Activated T-cell treated with anti-CD3 and anti-CD28 coated beads for 1 hour (primary cell): ENCODE data around the gene LIMS1.

Experiments
- DNase-seq: peaks from one replicate; pipeline ENCODE4 v3.0.0-alpha.2; 2020; ENCODE audit warnings: low read depth

LIMS1 gene

GRCh38 chr2:108615480-108616090 lies 81.3 kb downstream of the LIMS1 start:
- DNase-seq, result no peak

GRCh38 chr2:108616318-108616717 lies 82.0 kb downstream of the LIMS1 start:
- no peak for DNase-seq

- DNase-seq, result no peak
These were observed 82.5 kb downstream of the LIMS1 start for GRCh38 chr2:108616751-108617161.

- no peak for DNase-seq
These were observed 83.3 kb downstream of the LIMS1 start for GRCh38 chr2:108617617-108618016.

GRCh38 chr2:108619925-108620620 lies 85.8 kb downstream of the LIMS1 start:
- DNase-seq, result no peak

- no peak for DNase-seq
These were observed 86.4 kb downstream of the LIMS1 start for GRCh38 chr2:108620656-108621055.

GRCh38 chr2:108621087-108621559 lies 86.9 kb downstream of the LIMS1 start:
- peak; percentile 56 for DNase-seq

GRCh38 chr2:108621687-108622681 lies 87.7 kb downstream of the LIMS1 start:
- no peak for DNase-seq

- DNase-seq, result no peak
These were observed 89.3 kb downstream of the LIMS1 start for GRCh38 chr2:108623616-108624015.

- no peak for DNase-seq
These were observed 91.0 kb downstream of the LIMS1 start for GRCh38 chr2:108625186-108625827.

GRCh38 chr2:108625828-108626195 lies 91.5 kb downstream of the LIMS1 start:
- no peak for DNase-seq

GRCh38 chr2:108626995-108627394 lies 92.7 kb downstream of the LIMS1 start:
- DNase-seq, result no peak

- no peak for DNase-seq
These were observed 93.8 kb downstream of the LIMS1 start for GRCh38 chr2:108627911-108628567.

- DNase-seq, result no peak
These were observed 94.7 kb downstream of the LIMS1 start for GRCh38 chr2:108628936-108629335.

GRCh38 chr2:108629417-108629816 lies 95.1 kb downstream of the LIMS1 start:
- no peak for DNase-seq

GRCh38 chr2:108630567-108631405 lies 96.5 kb downstream of the LIMS1 start:
- DNase-seq, result no peak

GRCh38 chr2:108632332-108633160 lies 98.3 kb downstream of the LIMS1 start:
- DNase-seq, result no peak

GRCh38 chr2:108633409-108633808 lies 99.1 kb downstream of the LIMS1 start:
- no peak for DNase-seq

GRCh38 chr2:108634011-108634410 lies 99.7 kb downstream of the LIMS1 start:
- DNase-seq, result no peak
